Peyer's patch (tissue), 4 donors: Measurements from ENCODE around the gene KCNIP4. TPM values are rescaled to one million over a fixed set of nuclear protein-coding genes. Genes with fewer than 3 reads are reported as not detected.

ENCODE experiments used
- DNase-seq, 3 donors: peaks; one replicate each; pipeline ENCODE4 v3.0.0-alpha.2; 2017 to 2019
- H3K27ac ChIP-seq, 4 donors: fragments of 200-600 bp; sonication (generic); one replicate each; pipeline ENCODE4 v1.5.1; 2016 to 2019
- H3K27me3 ChIP-seq, 2 donors: fragments of 200-600 bp; sonication (generic); one replicate each; pipeline ENCODE4 v1.5.1; 2019
- H3K36me3 ChIP-seq, 3 donors: fragments of 200-600 bp; sonication (generic); one replicate each; pipeline ENCODE4 v1.5.1; 2016 to 2019
- H3K4me1 ChIP-seq, 4 donors: fragments of 200-600 bp; sonication (generic); one replicate each; pipeline ENCODE4 v1.5.1; 2016 to 2019
- H3K4me3 ChIP-seq, 4 donors: fragments of 200-600 bp; sonication (generic); 1 replicate in 3 of 4; 2 replicates in 1 of 4; pipeline ENCODE4 v1.5.1; 2016 to 2019; ENCODE audit warnings: mild to moderate bottlenecking in 1 of 4
- H3K9me3 ChIP-seq, 4 donors: fragments of 200-600 bp; sonication (generic); one replicate each; pipeline ENCODE4 v1.5.1; 2016 to 2019; ENCODE audit warnings: mild to moderate bottlenecking in 1 of 4
- POLR2A ChIP-seq, 2 donors: fragments of 450-650 bp; IDR thresholded peaks; one replicate each; pipeline ENCODE4 v1.5.1; 2017; ENCODE audit warnings: antibody characterized with exemption in 2 of 2, mild to moderate bottlenecking in 2 of 2, moderate library complexity in 2 of 2
- total RNA-seq, 4 donors: library from RNA; depleted of rRNA; stranded (reverse); fragments of >200 nt; gene quantifications; one replicate each; pipeline ENCODE4 v1.1.0, GENCODE V29; 2016
- TF ChIP-seq, protein P1 (sequence below), 6 experiments: fragments of 450-650 bp in 4 of 6; fragments of 200-600 bp in 2 of 6; sonication (generic) in 1 of 6; IDR thresholded peaks; one replicate each; pipeline ENCODE4 v1.5.1; 2017 to 2019; ENCODE audit warnings: antibody characterized with exemption in 6 of 6, mild to moderate bottlenecking in 3 of 6, moderate library complexity in 1 of 6

The KCNIP4 gene
- total RNA-seq, 4 donors from 2014 or later, result 2.8 TPM; not detected in 3

DNA sequence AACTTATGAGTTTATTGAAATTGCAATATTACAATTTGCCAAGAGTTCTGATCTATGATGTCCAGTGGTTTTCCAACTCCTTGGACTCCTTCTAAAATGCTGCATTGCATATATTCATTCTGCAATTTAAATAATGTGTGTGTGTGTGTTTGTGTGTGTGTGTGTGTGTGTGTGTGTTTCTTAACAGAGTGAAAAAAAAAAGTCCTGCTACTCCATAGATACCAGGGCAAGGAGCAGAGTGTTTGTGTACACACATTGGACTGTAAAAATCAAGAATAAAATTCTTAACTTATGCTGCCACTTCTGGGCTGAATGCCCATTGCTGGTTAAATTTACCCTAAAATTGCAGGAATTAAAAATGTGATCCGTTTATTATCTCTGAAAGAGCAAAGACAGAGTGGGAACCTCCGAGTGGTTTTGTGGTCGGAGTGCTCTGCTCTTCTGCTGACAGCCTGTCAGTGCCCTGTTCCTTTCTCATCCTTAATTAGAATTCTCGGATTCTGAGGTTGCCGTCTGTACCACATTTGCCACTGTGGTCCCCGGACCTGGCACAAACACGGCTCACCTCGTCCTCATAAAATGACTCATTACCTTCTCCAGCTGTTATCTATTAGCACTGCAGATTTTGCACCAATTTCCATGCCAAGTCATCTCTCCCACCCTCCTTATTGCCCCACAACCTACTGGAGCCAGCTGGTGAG lies 355.5 kb downstream of the KCNIP4 start:
- H3K36me3 ChIP-seq, result no peaks in the 10 kb centered on the region
- H3K4me1 ChIP-seq, result no peaks in the 10 kb centered on the region
- no peak for TF ChIP-seq POLR2A (IDR thresholded peaks at IDR 0.05)
- H3K9me3 ChIP-seq, result no peaks in the 10 kb centered on the region
- DNase-seq, result no peak
- H3K27ac ChIP-seq, result no peak overlapping the region
- H3K4me3 ChIP-seq, result no peak overlapping the region
- H3K27me3 ChIP-seq, result no peaks in the 10 kb centered on the region

DNA sequence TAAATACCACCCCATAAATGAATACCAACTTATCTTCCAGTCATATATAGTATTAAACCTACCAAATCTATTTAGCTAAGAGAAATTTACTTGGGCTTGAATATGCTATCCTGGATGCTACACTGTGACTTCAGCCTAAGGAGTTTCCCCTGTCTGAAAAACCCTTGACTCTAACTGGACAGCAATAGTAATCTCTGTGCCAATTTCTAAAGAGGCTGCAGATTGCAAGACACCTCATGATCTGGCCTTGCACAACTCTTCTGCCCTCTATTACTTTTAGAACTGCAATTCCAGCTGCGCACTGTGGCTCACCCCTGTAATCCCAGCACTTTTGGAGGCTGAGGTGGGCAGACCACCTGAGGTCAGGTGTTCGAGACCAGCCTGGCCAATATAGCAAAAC lies 371.5 kb downstream of the KCNIP4 start:
- Histone ChIP-seq H3K36me3 (no peaks in the 10 kb centered on the region), H3K27me3 (no peaks in the 10 kb centered on the region), H3K4me3 (no peak overlapping the region), H3K27ac (no peak overlapping the region), H3K4me1 (no peaks in the 10 kb centered on the region), H3K9me3 (no peaks in the 10 kb centered on the region)
- DNase-seq, result no peak
- TF ChIP-seq, protein P1, sequence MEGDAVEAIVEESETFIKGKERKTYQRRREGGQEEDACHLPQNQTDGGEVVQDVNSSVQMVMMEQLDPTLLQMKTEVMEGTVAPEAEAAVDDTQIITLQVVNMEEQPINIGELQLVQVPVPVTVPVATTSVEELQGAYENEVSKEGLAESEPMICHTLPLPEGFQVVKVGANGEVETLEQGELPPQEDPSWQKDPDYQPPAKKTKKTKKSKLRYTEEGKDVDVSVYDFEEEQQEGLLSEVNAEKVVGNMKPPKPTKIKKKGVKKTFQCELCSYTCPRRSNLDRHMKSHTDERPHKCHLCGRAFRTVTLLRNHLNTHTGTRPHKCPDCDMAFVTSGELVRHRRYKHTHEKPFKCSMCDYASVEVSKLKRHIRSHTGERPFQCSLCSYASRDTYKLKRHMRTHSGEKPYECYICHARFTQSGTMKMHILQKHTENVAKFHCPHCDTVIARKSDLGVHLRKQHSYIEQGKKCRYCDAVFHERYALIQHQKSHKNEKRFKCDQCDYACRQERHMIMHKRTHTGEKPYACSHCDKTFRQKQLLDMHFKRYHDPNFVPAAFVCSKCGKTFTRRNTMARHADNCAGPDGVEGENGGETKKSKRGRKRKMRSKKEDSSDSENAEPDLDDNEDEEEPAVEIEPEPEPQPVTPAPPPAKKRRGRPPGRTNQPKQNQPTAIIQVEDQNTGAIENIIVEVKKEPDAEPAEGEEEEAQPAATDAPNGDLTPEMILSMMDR (IDR thresholded peaks at IDR 0.05), result no peak
- no peak for TF ChIP-seq POLR2A (IDR thresholded peaks at IDR 0.05)

DNA sequence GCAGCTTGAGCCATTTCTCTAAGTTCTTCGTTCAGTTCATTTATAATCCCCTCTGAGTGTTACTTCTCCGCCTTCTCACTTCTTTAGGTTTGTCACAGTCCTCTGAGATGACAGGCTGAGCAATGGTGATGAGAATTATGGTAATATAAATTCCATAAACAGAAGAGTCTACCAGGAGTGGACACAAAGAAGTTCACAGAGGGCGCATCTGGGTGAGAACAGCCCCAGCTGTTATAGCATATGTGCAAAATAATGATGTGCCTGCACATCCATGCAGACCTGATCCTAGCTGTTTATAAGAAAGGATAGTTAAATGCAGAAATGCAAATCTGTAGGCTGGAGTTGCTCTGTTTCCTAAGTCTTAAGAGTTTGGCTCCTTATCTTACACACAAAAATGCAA lies 377.5 kb downstream of the KCNIP4 start:
- Histone ChIP-seq H3K9me3 (no peaks in the 10 kb centered on the region), H3K4me3 (no peak overlapping the region), H3K36me3 (no peaks in the 10 kb centered on the region), H3K27me3 (no peaks in the 10 kb centered on the region), H3K27ac (no peak overlapping the region), H3K4me1 (no peaks in the 10 kb centered on the region)
- no peak for DNase-seq
- TF ChIP-seq POLR2A (IDR thresholded peaks at IDR 0.05), result no peak
- TF ChIP-seq, protein P1 (IDR thresholded peaks at IDR 0.05), result no peak

DNA sequence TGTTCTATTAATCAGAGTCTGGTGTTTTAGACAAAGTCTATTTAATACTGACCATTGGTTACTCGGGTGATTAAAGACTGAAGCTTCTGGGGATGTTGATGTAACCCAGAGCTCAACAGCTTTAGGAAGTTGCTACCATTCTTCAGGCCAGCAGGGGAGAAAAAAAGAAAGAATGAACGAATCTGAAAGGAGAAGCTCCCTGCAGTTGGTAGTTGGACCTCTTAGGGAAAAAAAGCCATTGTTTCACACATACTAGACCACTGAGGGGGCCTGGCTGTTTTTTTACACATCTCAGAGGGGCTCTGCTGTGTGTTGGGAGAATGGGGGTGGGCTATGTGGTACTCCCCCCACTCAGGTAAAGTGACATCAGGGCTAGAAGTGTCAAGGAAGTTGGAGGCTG lies 378.9 kb downstream of the KCNIP4 start:
- Histone ChIP-seq H3K4me1 (no peaks in the 10 kb centered on the region), H3K36me3 (no peaks in the 10 kb centered on the region)

DNA sequence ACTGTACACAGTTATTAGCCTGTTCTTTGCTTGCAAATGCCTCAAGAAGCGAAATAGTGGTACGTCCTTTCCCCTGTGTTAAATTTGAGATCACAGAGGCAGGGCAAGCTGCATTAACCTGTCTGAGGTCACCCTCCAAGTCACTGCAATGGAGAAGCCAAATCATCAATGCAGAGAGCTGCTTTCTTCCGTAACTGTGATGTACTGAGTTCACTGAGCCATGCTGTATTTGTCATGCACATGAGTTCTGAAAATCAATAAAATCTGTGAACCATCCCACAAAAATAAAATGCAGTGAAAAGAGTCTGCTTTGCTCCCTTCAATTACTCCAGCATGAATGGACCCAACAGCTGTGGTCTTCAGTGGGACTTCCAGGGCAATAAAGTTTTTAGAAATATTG lies 393.5 kb downstream of the KCNIP4 start:
- H3K27me3 ChIP-seq, result no peaks in the 10 kb centered on the region
- no peak for TF ChIP-seq POLR2A (IDR thresholded peaks at IDR 0.05)
- TF ChIP-seq, protein P1 (IDR thresholded peaks at IDR 0.05), result no peak
- no peak overlapping the region for H3K4me3 ChIP-seq
- no peak for DNase-seq
- H3K9me3 ChIP-seq, result no peaks in the 10 kb centered on the region
- H3K27ac ChIP-seq, result no peak overlapping the region
- H3K4me1 ChIP-seq, result no peaks in the 10 kb centered on the region
- no peaks in the 10 kb centered on the region for H3K36me3 ChIP-seq

More for the DNA sequence above, 378.9 kb downstream of the KCNIP4 start:
- Histone ChIP-seq H3K9me3 (no peaks in the 10 kb centered on the region), H3K4me3 (no peak overlapping the region), H3K27ac (no peak overlapping the region), H3K27me3 (no peaks in the 10 kb centered on the region)
- DNase-seq, result no peak
- TF ChIP-seq, protein P1 (IDR thresholded peaks at IDR 0.05), result no peak
- TF ChIP-seq POLR2A (IDR thresholded peaks at IDR 0.05), result no peak

DNA sequence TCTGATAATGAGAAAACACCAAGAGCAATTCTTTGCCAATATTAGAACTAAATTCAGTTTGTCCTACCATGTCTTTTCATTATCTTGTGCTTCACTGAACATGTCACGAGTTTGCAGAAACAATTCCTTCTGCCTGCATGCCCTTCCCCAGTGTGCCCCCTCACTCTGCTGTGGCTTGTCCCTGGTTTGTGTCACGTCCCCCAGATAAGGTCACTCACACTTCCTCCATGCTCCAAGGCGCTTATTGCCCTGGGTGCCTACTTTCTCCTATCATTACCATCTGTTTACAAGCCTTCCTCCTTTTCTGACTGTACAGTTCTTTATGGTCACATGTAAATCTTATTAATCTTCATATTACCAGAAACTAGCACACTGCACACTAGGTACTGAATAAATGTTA lies 394.1 kb downstream of the KCNIP4 start:
- no peaks in the 10 kb centered on the region for H3K36me3 ChIP-seq
- H3K27me3 ChIP-seq, result no peaks in the 10 kb centered on the region
- no peak overlapping the region for H3K4me3 ChIP-seq
- H3K9me3 ChIP-seq, result no peaks in the 10 kb centered on the region
- TF ChIP-seq, protein P1 (IDR thresholded peaks at IDR 0.05), result no peak
- no peak for TF ChIP-seq POLR2A (IDR thresholded peaks at IDR 0.05)
- no peaks in the 10 kb centered on the region for H3K4me1 ChIP-seq
- H3K27ac ChIP-seq, result no peak overlapping the region
- no peak for DNase-seq
